GM20431 (cell line): ENCODE data around the gene MDH1B.

Experiments
- in situ Hi-C: fragments of 300-500 bp; cut with MseI, MboI; formaldehyde crosslinking; loops from one replicate; pipeline ENCODE4 v1.15.0; 2020; ENCODE audit warnings: low sequenced_read_pairs; ENCODE audit not compliant: unreplicated experiment

The MDH1B gene

GRCh38 chr2:206707164-206707701, 57.9 kb downstream of the MDH1B start:
- in situ Hi-C loops, result loop anchor here (25.0 kb wide), 1 partner anchor 755 kb away; no protein-coding TSS in a partner anchor

GRCh38 chr2:206701952-206702605, 63.0 kb downstream of the MDH1B start:
- in situ Hi-C loops, result loop anchor here (25.0 kb wide), 1 partner anchor 760 kb away; no protein-coding TSS in a partner anchor

- in situ Hi-C loops, result loop anchor here (25.0 kb wide), 1 partner anchor 762 kb away; no protein-coding TSS in a partner anchor
These were observed 65.0 kb downstream of the MDH1B start for GRCh38 chr2:206700156-206700555.

GRCh38 chr2:206698811-206699210, 66.3 kb downstream of the MDH1B start:
- in situ Hi-C loops, result loop anchor here (25.0 kb wide), 1 partner anchor 88 kb away; no protein-coding TSS in a partner anchor

GRCh38 chr2:206696910-206697309, 68.2 kb downstream of the MDH1B start:
- in situ Hi-C loops, result loop anchor here (25.0 kb wide), 1 partner anchor 90 kb away; no protein-coding TSS in a partner anchor

- in situ Hi-C loops, result loop anchor here (25.0 kb wide), 1 partner anchor 94 kb away; no protein-coding TSS in a partner anchor
These were observed 71.6 kb downstream of the MDH1B start for GRCh38 chr2:206693399-206694137.

GRCh38 chr2:206692971-206693370, 72.2 kb downstream of the MDH1B start:
- in situ Hi-C loops, result loop anchor here (25.0 kb wide), 1 partner anchor 94 kb away; no protein-coding TSS in a partner anchor

GRCh38 chr2:206688990-206689389, 76.1 kb downstream of the MDH1B start:
- in situ Hi-C loops, result loop anchor here (25.0 kb wide), 1 partner anchor 98 kb away; no protein-coding TSS in a partner anchor

- in situ Hi-C loops, result loop anchor here (25.0 kb wide), 1 partner anchor 99 kb away; no protein-coding TSS in a partner anchor
These were observed 76.7 kb downstream of the MDH1B start for GRCh38 chr2:206688453-206688852.
